PFSK-1 (cell line): ENCODE measurements around the gene NUP62.
A peak's percentile ranks its signal among the peaks of the same experiment; 100 is the strongest.

Experiments
- FOXP2 ChIP-seq: optimal IDR thresholded peaks from 2 replicates; pipeline ENCODE3; 2011; ENCODE audit warnings: borderline replicate concordance, control low read depth, inconsistent platforms; ENCODE audit not compliant: insufficient read depth; ENCODE audit errors: extremely low read length, extremely low read depth
- POLR2AphosphoS5 ChIP-seq: IDR thresholded peaks from 2 replicates; pipeline ENCODE4 v1.6.1; 2012; ENCODE audit warnings: low read depth, mild to moderate bottlenecking, control low read depth, low read length, moderate library complexity
- SIN3A ChIP-seq: IDR thresholded peaks from 2 replicates; pipeline ENCODE4 v1.6.1; 2012; ENCODE audit warnings: mild to moderate bottlenecking, low read length, moderate library complexity, borderline replicate concordance; ENCODE audit not compliant: insufficient read depth
- TAF1 ChIP-seq: IDR thresholded peaks from 2 replicates; pipeline ENCODE4 v1.6.1; 2012; ENCODE audit warnings: low read length, control low read depth, borderline replicate concordance; ENCODE audit not compliant: insufficient read depth
- TF ChIP-seq, protein P1 (sequence below), 2 experiments: IDR thresholded peaks; 2 replicates each; pipeline versions ENCODE4 v1.6.1 to v1.8.0; 2011 to 2012; ENCODE audit warnings: low read depth in 2 of 2, low read length in 2 of 2, control low read depth in 1 of 2, inconsistent platforms in 1 of 2, mild to moderate bottlenecking in 1 of 2, moderate library complexity in 1 of 2; ENCODE audit not compliant: insufficient read depth in 1 of 2

NUP62 gene

DNA sequence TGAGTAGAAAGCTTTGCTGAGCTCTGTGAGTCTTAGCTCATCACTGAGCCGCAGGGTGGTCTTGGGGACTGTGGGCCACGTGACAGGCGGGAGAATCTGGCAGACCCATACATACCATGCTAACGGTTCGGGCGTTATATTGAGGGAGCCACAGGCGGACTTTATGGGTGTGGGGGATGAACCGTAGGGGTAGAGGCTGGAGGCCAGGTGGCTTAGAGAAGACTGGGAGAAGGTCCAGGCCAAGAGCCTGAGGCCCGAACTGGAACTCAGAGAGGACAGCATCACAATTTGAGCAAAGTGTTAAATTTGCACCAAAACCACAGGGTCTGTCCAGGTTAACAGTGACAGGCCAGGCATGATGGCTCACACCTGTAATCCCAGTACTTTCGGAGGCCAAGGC is 15.6 kb downstream of the NUP62 start:
- TF ChIP-seq POLR2AphosphoS5 (no peak), FOXP2 (no peak), TAF1 (no peak), SIN3A (no peak)
- TF ChIP-seq, protein P1, sequence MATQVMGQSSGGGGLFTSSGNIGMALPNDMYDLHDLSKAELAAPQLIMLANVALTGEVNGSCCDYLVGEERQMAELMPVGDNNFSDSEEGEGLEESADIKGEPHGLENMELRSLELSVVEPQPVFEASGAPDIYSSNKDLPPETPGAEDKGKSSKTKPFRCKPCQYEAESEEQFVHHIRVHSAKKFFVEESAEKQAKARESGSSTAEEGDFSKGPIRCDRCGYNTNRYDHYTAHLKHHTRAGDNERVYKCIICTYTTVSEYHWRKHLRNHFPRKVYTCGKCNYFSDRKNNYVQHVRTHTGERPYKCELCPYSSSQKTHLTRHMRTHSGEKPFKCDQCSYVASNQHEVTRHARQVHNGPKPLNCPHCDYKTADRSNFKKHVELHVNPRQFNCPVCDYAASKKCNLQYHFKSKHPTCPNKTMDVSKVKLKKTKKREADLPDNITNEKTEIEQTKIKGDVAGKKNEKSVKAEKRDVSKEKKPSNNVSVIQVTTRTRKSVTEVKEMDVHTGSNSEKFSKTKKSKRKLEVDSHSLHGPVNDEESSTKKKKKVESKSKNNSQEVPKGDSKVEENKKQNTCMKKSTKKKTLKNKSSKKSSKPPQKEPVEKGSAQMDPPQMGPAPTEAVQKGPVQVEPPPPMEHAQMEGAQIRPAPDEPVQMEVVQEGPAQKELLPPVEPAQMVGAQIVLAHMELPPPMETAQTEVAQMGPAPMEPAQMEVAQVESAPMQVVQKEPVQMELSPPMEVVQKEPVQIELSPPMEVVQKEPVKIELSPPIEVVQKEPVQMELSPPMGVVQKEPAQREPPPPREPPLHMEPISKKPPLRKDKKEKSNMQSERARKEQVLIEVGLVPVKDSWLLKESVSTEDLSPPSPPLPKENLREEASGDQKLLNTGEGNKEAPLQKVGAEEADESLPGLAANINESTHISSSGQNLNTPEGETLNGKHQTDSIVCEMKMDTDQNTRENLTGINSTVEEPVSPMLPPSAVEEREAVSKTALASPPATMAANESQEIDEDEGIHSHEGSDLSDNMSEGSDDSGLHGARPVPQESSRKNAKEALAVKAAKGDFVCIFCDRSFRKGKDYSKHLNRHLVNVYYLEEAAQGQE (IDR thresholded peaks at IDR 0.05; ENCODE audit: insufficient read depth in 1 of 2, low read depth in 2 of 2, low read length in 2 of 2), result no peak

DNA sequence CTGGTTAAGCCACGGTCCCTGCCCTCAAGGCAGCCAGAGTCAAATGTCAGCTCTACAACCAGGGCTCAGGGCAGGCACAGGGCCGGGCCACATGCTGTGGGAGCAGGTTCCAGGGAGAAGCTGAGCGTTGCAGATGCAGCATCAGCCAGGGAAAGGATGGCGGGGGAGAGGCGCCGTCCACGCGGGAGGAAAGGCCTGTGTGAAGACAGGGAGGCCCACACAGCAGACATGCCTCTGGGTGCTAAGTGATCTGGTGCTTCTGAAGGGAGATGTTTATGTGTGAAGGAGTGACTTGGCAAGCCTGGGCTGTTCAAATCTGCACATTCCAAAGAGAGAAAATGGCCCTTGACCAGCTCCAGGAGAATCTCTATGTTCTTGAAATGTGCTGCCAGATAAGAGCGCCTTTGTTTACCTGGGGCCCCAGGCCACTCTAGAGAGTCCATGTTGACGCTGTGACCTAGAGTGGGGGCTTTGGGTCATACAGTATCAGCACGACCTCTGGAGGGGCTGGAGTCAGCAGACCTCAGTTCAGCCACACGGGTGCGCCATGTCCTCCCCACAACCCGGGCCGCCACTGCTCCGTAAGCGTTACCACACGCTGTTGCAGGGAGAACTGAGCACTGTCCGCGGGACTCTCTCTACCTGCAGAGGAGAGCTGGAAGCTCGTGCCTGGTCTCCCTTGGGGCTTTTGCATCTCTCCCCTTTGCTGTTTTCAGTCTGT is 16.2 kb downstream of the NUP62 start:
- TF ChIP-seq SIN3A (no peak), POLR2AphosphoS5 (no peak), TAF1 (no peak), FOXP2 (no peak)
- TF ChIP-seq, protein P1 (IDR thresholded peaks at IDR 0.05; ENCODE audit: insufficient read depth in 1 of 2, low read depth in 2 of 2, low read length in 2 of 2), result no peak

DNA sequence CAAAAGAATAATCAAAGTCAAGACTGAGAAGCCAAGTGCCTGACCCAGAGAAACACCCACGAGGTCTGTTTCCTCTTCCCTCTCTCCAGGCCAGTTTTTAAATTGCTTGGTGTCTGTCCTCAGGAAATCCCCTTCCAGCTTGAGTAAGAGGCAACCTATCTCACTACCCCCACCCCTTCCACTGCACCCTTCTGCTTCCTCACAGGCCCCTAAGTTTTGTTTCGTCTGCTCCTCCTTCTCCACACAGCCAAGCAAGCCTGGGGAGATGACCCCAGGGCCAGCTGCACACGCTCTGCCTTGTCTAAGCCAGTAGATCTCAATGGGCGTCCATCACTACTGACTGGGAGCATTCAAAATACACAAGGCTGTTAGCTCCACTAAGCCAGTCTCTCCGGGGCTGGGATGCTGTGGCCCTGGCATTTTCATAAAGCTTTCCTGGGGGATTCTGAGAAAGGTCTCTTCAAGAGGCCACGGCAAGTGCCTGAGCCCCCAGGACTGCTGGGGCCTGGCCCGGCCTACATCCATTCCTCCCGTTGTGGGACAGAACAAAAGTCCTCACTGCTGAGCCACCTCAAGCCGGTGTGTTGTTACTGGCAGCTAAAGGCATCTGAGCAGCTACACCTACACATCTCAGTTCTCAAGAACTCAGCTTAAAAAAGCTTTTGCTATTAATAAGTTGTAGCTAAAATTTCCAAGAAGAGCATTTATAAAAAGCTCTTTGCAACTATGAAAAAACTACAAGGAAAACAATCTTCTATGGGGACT is 17.7 kb downstream of the NUP62 start:
- TF ChIP-seq POLR2AphosphoS5 (peak; percentile 28; the same call in 1 of the 2 replicates), TAF1 (no peak)

DNA sequence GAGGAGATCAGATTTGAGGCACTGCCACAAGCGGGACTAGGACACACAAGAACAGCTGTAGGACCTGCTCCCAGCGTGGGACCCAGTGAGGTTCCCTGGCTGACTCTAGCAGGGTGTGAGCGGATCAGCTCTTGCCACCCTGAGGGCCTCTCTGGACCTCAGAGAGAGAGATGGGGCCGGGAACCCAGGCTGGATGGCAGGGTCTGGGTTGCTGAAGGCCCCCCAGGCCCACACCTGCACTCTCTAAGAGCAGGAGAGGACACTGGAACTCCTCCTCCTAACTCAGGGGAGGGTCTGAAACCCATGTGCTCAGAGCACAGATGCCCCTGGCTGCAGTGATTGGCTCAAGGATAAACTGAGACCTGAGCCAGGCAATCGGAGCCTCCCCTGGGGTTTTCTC is 19.1 kb downstream of the NUP62 start:
- TF ChIP-seq TAF1, result no peak
- TF ChIP-seq POLR2AphosphoS5, result no peak
- TF ChIP-seq SIN3A, result no peak
- TF ChIP-seq, protein P1 (IDR thresholded peaks at IDR 0.05; ENCODE audit: insufficient read depth in 1 of 2, low read depth in 2 of 2, low read length in 2 of 2), result no peak

DNA sequence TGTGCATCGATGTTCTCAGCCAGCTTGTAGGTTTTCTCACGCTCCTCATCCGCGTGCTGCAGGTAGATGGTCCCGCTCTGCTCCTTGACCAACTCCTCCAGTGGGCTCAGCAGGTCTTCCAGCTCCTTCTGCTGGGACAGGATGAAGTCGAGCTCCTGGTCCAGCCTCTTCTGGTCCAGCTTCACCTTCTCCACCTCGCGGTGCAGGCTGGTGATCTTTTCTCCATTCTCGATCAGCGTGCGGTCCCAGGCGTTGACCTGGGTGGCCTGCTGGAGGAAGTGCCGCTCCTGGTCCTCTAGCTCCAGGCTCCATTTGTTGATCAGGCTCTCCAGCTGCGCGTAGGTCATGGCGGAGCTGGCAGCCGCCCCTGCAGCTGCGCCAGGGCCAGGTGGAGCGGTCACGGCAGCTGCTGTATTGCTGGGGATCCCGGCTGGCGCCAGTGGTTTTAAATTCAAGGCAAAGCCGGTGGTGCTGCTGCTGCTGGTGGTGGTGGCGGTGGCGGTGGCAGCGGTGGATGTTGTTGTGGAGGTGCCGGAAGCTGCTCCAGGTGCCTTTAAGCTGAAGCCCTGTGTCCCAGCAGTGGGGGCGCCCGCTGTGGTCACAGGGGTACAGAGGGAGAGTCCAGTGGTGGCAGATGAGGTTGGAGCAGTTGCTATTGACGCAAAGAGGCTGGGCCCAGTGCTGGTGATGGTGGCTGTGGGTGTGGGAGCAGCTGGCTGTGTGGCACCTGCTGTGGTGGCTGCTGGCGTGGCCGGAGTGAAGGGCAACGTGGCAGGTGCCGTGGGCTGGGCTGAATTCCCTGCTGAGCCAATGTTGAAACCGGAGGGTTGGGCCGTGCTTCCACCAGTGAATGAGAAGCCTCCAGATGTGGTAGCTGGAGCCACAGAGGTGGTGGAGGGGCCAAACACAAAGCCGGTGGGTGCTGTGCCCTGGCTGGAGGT is 20.6 kb downstream of the NUP62 start:
- TF ChIP-seq, protein P1 (IDR thresholded peaks at IDR 0.05; ENCODE audit: insufficient read depth in 1 of 2, low read depth in 2 of 2, low read length in 2 of 2), result no peak
